Skin epidermis (tissue), 12 donors: ENCODE data around the gene IDH3B.
"Not testable (repeated sequence)": the region's sequence is repeated elsewhere in the genome, so short reads cannot be mapped to it uniquely, and the experiment has no call there.

Experiments used
- H3K27ac ChIP-seq, 21 experiments: fragments of 200-600 bp; sonication (generic) in 11 of 21; one replicate each; pipeline ENCODE4 v1.5.0; 2020; ENCODE audit warnings: mild to moderate bottlenecking in 3 of 21, inconsistent platforms in 2 of 21, moderate library complexity in 2 of 21
- H3K4me3 ChIP-seq, 7 experiments: fragments of 200-600 bp; sonication (generic) in 2 of 7; one replicate each; pipeline ENCODE4 v1.5.0; 2020; ENCODE audit warnings: inconsistent platforms in 2 of 7, mild to moderate bottlenecking in 2 of 7, moderate library complexity in 1 of 7

The IDH3B gene

GRCh38 chr20:2695206-2695983 lies 31.4 kb upstream of the IDH3B start:
- no peak overlapping the region for H3K4me3 ChIP-seq

GRCh38 chr20:2694519-2694918 lies 30.5 kb upstream of the IDH3B start:
- Histone ChIP-seq H3K27ac (no peak overlapping the region), H3K4me3 (no peak overlapping the region)

More at GRCh38 chr20:2695206-2695983, 31.4 kb upstream of the IDH3B start:
- H3K27ac ChIP-seq = no peak overlapping the region

- Histone ChIP-seq H3K27ac (no peak overlapping the region), H3K4me3 (peak overlapping the region in 3 of 7 experiments; percentile 28 to 49 (median 45))
Measured at GRCh38 chr20:2694008-2694471, 30.0 kb upstream of the IDH3B start.

GRCh38 chr20:2693286-2694007 lies 29.4 kb upstream of the IDH3B start:
- Histone ChIP-seq H3K4me3 (peak overlapping the region; percentile 1 to 49 (median 23)), H3K27ac (no peak overlapping the region)

GRCh38 chr20:2692886-2693285 lies 28.9 kb upstream of the IDH3B start:
- Histone ChIP-seq H3K4me3 (peak overlapping the region in 5 of 7 experiments; percentile 21 to 49 (median 41)), H3K27ac (no peak overlapping the region)

- Histone ChIP-seq H3K27ac (peak within 1 kb of the TSS in 8 of 21 experiments; percentile 54 to 83 (median 76)), H3K4me3 (peak within 1 kb of the TSS; percentile 1 to 49 (median 32))
Measured at GRCh38 chr20:2692036-2692885, 28.2 kb upstream of the IDH3B start, which contains the start of gene EBF4. Gene EBF4, plus strand, starts transcription at chr20:2692780. Its CDS starts 866 bp downstream, at chr20:2693646.

GRCh38 chr20:2691663-2692035 lies 27.6 kb upstream of the IDH3B start:
- H3K4me3 ChIP-seq = no peak overlapping the region
- H3K27ac ChIP-seq = peak overlapping the region in 4 of 21 experiments; percentile 71 to 83 (median 76)

- no peak overlapping the region for H3K4me3 ChIP-seq
- H3K27ac ChIP-seq = no peak overlapping the region
Measured at GRCh38 chr20:2691127-2691526, 27.1 kb upstream of the IDH3B start.

GRCh38 chr20:2690718-2691117 lies 26.7 kb upstream of the IDH3B start:
- H3K4me3 ChIP-seq = no peak overlapping the region
- H3K27ac ChIP-seq = no peak overlapping the region

GRCh38 chr20:2690213-2690612 lies 26.2 kb upstream of the IDH3B start:
- no peak overlapping the region for H3K27ac ChIP-seq
- no peak overlapping the region for H3K4me3 ChIP-seq

GRCh38 chr20:2688041-2688591 lies 24.1 kb upstream of the IDH3B start:
- Histone ChIP-seq H3K27ac (no peak overlapping the region), H3K4me3 (no peak overlapping the region)

- H3K4me3 ChIP-seq = no peak overlapping the region
- H3K27ac ChIP-seq = no peak overlapping the region
Measured at GRCh38 chr20:2687514-2687913, 23.5 kb upstream of the IDH3B start.

GRCh38 chr20:2684817-2685216 lies 20.8 kb upstream of the IDH3B start:
- not testable (repeated sequence) for H3K4me3 ChIP-seq, H3K27ac ChIP-seq

- not testable (repeated sequence) for H3K4me3 ChIP-seq, H3K27ac ChIP-seq
Measured at GRCh38 chr20:2682040-2682439, 18.0 kb upstream of the IDH3B start.

- H3K27ac ChIP-seq = no peak overlapping the region
- no peak overlapping the region for H3K4me3 ChIP-seq
Measured at GRCh38 chr20:2680046-2680445, 16.0 kb upstream of the IDH3B start.

- Histone ChIP-seq H3K27ac (no peak overlapping the region), H3K4me3 (no peak overlapping the region)
Measured at GRCh38 chr20:2673453-2673852, 9.4 kb upstream of the IDH3B start.

GRCh38 chr20:2672446-2672845 lies 8.4 kb upstream of the IDH3B start:
- H3K4me3 ChIP-seq = no peak overlapping the region
- no peak overlapping the region for H3K27ac ChIP-seq

GRCh38 chr20:2671977-2672376 lies 8.0 kb upstream of the IDH3B start:
- Histone ChIP-seq H3K4me3 (no peak overlapping the region), H3K27ac (no peak overlapping the region)

GRCh38 chr20:2663364-2663886 lies 591 bp downstream of the IDH3B start:
- peak overlapping the region; percentile 82 to 95 (median 93) for H3K4me3 ChIP-seq
- H3K27ac ChIP-seq = peak overlapping the region in 20 of 21 experiments; percentile 63 to 96 (median 87)
